GM12874 (cell line): Measurements from ENCODE around the gene CCDC6.

Experiments used
- CTCF ChIP-seq: IDR thresholded peaks from 2 replicates; pipeline ENCODE4 v1.5.1; 2011; ENCODE audit warnings: low read depth, mild to moderate bottlenecking, control low read depth, low read length, moderate library complexity; ENCODE audit not compliant: insufficient read depth

CCDC6 gene

DNA sequence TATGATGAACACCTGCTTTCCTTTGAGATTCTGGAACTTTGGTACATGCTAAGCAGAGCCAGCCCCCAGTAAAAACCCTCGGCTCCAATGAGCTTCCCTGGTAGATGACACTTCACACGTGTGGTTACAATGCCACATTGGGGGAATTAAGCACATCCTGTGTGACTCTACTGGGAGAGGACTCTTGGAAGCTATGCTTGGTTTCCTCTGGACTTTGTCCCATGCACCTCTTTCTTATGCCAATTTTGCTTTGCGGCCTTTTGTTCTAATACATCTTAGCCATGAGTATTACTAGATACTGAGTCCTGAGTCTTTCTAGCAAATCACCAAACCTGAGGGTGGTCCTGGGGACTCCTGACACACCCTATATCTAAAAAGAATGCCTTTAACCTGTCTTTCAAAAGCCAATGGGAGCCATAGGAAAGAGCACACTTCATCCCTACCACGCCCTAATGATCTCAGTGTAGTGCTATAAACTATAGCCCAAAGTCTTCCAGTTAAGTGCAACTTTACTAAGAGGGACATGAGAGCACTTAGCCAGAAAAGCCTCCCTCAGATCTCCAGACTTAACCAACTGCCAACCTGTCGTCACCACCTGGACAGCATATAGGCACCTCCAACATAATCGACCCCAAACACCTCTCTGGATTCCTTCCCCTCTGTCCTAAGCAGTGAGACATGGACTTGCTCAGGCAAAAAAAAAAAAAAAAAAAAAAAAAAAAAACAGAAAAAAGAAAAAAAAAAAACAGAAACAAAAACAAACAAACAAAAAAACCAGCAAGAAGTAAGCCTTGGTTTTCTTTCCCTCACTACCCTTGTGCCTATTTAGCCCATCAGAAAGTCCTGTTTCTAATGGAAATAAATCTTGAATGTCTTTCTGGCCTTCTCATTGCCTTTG, 37.4 kb downstream of the CCDC6 start:
- no peak for TF ChIP-seq CTCF

DNA sequence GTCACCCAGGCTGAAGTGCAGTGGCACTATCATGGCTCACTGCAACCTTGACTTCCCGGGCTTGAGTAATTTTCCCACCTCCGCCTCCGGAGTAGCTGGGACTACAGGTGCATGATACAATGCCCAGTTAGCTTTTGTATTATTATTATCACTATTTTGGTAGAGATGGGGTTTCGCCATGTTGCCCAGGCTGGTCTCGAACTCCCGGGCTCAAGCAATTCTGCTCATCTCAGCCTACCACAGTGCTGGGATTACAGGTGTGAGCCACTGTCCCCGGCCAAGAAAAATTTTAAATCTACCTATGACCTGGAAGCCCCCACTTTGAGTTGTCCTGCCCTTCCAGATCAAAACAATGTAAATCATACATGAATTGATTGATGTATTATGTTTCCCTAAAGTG, 38.8 kb downstream of the CCDC6 start:
- no peak for TF ChIP-seq CTCF

GRCh38 chr10:59865101-59865500, 41.3 kb downstream of the CCDC6 start:
- peak; percentile 53 for TF ChIP-seq CTCF

DNA sequence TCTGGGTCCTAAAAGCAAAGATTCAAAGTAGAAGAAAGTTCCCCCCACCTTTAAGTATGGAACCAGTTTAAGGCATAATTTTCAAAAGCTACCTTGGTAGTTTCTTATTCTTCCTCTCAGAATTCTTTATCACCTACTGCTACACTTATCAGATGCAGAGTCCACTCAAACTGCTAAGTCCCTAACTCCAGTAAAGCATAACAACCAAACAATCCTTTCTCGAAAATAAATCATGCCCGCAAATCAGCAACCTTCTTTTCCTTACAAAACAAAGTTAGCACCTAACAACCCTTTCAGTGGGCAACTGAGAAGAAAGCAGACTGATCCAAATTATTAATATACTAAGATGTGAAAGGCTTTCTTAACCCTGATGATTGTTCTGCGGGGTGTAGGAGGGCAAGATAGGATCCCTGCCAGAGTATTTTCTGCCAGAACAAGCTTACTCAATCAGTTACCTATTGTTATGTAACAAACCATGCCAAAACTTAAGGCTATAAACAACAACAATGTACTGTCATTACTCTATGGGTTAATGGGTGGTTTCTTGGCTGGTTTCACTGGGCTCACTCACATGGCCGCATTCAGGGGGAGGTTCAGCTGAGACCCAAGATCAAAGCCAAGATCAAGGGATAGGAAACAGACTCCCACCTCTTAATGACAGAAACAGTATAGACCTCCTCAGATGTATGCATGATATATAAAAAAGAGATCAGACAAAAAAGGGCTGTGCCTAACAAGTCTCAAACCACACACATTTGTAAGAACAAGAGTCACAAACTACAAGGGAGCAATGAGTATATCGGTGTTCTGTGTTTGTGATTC, 42.0 kb downstream of the CCDC6 start:
- no peak for TF ChIP-seq CTCF

GRCh38 chr10:59859570-59859969, 46.8 kb downstream of the CCDC6 start:
- TF ChIP-seq CTCF: no peak

- TF ChIP-seq CTCF: no peak
Measured at GRCh38 chr10:59857921-59858320, 48.4 kb downstream of the CCDC6 start.

DNA sequence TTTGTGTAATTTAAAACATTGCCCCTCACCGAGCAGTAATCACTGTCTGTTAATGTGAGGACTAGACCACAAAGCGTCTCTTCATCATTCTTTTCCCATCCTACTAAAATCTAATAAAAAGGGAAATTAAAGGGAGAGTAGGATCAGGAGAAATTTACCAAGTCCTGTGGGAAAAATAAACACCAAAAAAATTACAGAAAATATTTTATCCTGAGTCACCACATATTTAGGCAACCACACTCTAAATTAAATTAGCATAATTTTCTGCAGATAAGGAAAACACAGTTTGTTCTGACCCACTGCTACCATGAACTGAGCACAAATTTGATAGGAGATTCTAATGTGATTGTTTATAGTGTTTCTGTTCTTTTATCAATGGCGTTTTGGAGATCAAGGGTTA, 49.3 kb downstream of the CCDC6 start:
- no peak for TF ChIP-seq CTCF
